Neural cell (in vitro differentiated cells): ENCODE results near the gene PNPLA3. TPM values are rescaled to one million over a fixed set of nuclear protein-coding genes. Genes with fewer than 3 reads are reported as not detected.

Source experiments
- H2AFZ ChIP-seq: fragments of 200-600, 300-800 bp; sonication (generic), shearing (Covaris generic); 2 replicates; pipeline ENCODE4 v1.6.0; 2014; ENCODE audit warnings: low read depth, mild to moderate bottlenecking, antibody characterized with exemption, low read length, moderate library complexity
- H3F3A ChIP-seq: fragments of 200-600 bp; shearing (Covaris generic); 2 replicates; pipeline ENCODE4 v1.6.1; 2016; ENCODE audit warnings: mild to moderate bottlenecking, moderate library complexity, mixed read lengths, antibody characterized with exemption, low read length; ENCODE audit not compliant: insufficient read depth, poor library complexity, severe bottlenecking
- H3K27ac ChIP-seq: fragments of 200-600, 300-800 bp; sonication (generic), shearing (Covaris generic); 2 replicates; pipeline ENCODE4 v1.5.1; 2014; ENCODE audit warnings: mild to moderate bottlenecking, low read length, moderate library complexity
- H3K27me3 ChIP-seq: fragments of 300-800, 200-600 bp; sonication (generic), shearing (Covaris generic); 2 replicates; pipeline ENCODE4 v1.6.0; 2014; ENCODE audit warnings: mild to moderate bottlenecking, low read depth, low read length, moderate library complexity; ENCODE audit not compliant: insufficient read depth
- H3K36me3 ChIP-seq: fragments of 300-800, 200-600 bp; sonication (generic), shearing (Covaris generic); 2 replicates; pipeline ENCODE4 v1.5.1; 2014; ENCODE audit warnings: mild to moderate bottlenecking, antibody characterized with exemption, low read length, moderate library complexity; ENCODE audit not compliant: insufficient read depth
- H3K4me2 ChIP-seq: fragments of 300-800, 200-600 bp; sonication (generic), shearing (Covaris generic); 2 replicates; pipeline ENCODE4 v1.6.0; 2014; ENCODE audit warnings: mild to moderate bottlenecking, low read length
- H3K4me3 ChIP-seq: fragments of 300-800, 200-600 bp; sonication (generic), shearing (Covaris generic); 2 replicates; pipeline ENCODE4 v1.5.1; 2014; ENCODE audit warnings: mild to moderate bottlenecking, low read length, moderate library complexity
- H3K79me2 ChIP-seq: fragments of 200-600 bp; shearing (Covaris generic); replicated peaks from 2 replicates; pipeline ENCODE4 v1.6.0; 2014; ENCODE audit warnings: mild to moderate bottlenecking, low read length, moderate library complexity; ENCODE audit not compliant: insufficient read depth
- H3K9ac ChIP-seq: fragments of 300-800, 200-600 bp; sonication (generic), shearing (Covaris generic); 2 replicates; pipeline ENCODE4 v1.6.1; 2016; ENCODE audit warnings: mild to moderate bottlenecking, low read length, mixed read lengths
- H3K9me2 ChIP-seq: fragments of 200-600 bp; shearing (Covaris generic); 2 replicates; pipeline ENCODE4 v1.6.1; 2016; ENCODE audit warnings: mild to moderate bottlenecking, low read length, mixed read lengths; ENCODE audit not compliant: insufficient read depth
- H3K9me3 ChIP-seq: fragments of 200-600, 300-800 bp; sonication (generic), shearing (Covaris generic); 2 replicates; pipeline ENCODE4 v1.6.1; 2016; ENCODE audit warnings: mild to moderate bottlenecking, mixed run types, low read length, moderate library complexity, mixed read lengths
- H4K20me1 ChIP-seq: fragments of 200-600 bp; shearing (Covaris generic); 2 replicates; pipeline ENCODE4 v1.6.1; 2016; ENCODE audit warnings: mild to moderate bottlenecking, mixed run types; ENCODE audit not compliant: insufficient read depth
- EP300 ChIP-seq: fragments of 450-650 bp; conservative IDR thresholded peaks from 2 replicates; pipeline ENCODE4 v1.6.1; 2014; ENCODE audit warnings: antibody characterized with exemption, mild to moderate bottlenecking, moderate library complexity; ENCODE audit not compliant: poor library complexity, severe bottlenecking
- EZH2 ChIP-seq: fragments of 200-600, 300-800 bp; shearing (Covaris generic), sonication (generic); IDR thresholded peaks from 2 replicates; pipeline ENCODE4 v1.6.1; 2014; ENCODE audit warnings: antibody characterized with exemption, low read length, borderline replicate concordance, mild to moderate bottlenecking; ENCODE audit not compliant: insufficient read depth, poor library complexity, severe bottlenecking
- MXI1 ChIP-seq: fragments of 450-650 bp; conservative IDR thresholded peaks from 2 replicates; pipeline ENCODE4 v1.6.1; 2014; ENCODE audit warnings: antibody characterized with exemption, mild to moderate bottlenecking; ENCODE audit not compliant: poor library complexity, severe bottlenecking
- POLR2AphosphoS5 ChIP-seq: IDR thresholded peaks from 2 replicates; pipeline ENCODE4 v1.6.1; 2012
- RAD21 ChIP-seq: fragments of 450-650 bp; conservative IDR thresholded peaks from 2 replicates; pipeline ENCODE4 v1.6.1; 2014; ENCODE audit warnings: antibody characterized with exemption, mild to moderate bottlenecking, moderate library complexity
- SMC3 ChIP-seq: fragments of 450-650 bp; conservative IDR thresholded peaks from 2 replicates; pipeline ENCODE4 v1.6.1; 2014; ENCODE audit warnings: antibody characterized with exemption, mild to moderate bottlenecking, moderate library complexity; ENCODE audit not compliant: poor library complexity
- TAF1 ChIP-seq: IDR thresholded peaks from 2 replicates; pipeline ENCODE4 v1.6.1; 2012; ENCODE audit warnings: low read depth
- polyA plus RNA-seq: library from polyadenylated mRNA; depleted of rRNA; stranded (reverse); fragments of >200 nt; gene quantifications from 2 replicates; pipeline ENCODE4 v1.2.3, GENCODE V29; 2014
- TF ChIP-seq, protein P1 (sequence below): IDR thresholded peaks from 2 replicates; pipeline ENCODE4 v1.6.1; 2012; ENCODE audit warnings: borderline replicate concordance
- TF ChIP-seq, protein P2 (sequence below): fragments of 450-650 bp; IDR thresholded peaks from 2 replicates; pipeline ENCODE4 v1.5.1; 2014; ENCODE audit warnings: antibody characterized with exemption, mild to moderate bottlenecking, moderate library complexity; ENCODE audit not compliant: poor library complexity, severe bottlenecking

PNPLA3 gene
- polyA plus RNA-seq, 1 donor from 2014 or later: 6.5 TPM

DNA sequence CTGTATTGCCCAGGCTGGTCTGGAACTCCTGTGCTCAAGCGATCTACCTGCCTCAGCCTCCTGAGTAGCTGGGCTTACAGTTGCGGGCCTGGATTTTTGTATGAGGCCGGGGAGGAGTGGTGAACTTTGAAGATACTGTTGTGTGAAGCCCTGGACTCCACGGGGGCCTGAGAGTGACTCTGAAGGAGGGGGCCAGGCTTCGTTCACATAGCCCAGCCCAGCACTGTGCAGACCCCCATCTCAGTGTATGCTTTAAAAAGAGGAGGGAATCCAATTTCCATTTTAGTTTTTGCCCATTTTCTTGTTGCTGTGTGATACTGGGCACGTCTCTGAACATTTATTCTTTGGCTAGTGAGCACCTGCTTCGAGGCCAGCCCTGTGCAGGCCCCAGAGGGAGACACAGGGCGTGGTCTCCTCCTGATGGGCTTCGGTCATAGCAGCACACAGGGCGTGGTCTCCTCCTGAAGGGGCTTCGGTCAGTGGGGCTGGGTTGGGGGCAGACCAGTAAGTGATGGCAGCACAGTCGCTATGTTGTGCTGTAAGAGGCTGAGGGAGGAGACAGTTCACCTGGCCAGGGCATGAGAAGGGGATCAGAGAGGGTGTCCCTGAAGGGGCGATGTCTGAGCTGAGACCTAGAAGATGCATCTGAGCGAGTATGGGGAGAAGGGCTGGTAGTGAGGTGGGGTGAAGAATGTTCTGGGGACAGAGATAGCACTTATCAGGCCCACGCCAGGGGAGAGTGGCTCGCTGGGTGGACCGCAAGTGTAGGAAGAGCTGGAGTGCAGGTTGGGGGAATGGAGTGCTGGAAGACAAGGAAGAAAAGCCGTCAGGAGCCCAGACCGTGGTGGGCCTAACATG lies 45.6 kb downstream of the PNPLA3 start:
- H3K9me3 ChIP-seq: no peaks in the 10 kb centered on the region
- no peaks in the 10 kb centered on the region for H3K27me3 ChIP-seq
- no peaks in the 10 kb centered on the region for H4K20me1 ChIP-seq
- no peaks in the 10 kb centered on the region for H3F3A ChIP-seq
- TF ChIP-seq RAD21: no peak
- no peak for TF ChIP-seq POLR2AphosphoS5
- TF ChIP-seq SMC3: no peak
- TF ChIP-seq, protein P1, sequence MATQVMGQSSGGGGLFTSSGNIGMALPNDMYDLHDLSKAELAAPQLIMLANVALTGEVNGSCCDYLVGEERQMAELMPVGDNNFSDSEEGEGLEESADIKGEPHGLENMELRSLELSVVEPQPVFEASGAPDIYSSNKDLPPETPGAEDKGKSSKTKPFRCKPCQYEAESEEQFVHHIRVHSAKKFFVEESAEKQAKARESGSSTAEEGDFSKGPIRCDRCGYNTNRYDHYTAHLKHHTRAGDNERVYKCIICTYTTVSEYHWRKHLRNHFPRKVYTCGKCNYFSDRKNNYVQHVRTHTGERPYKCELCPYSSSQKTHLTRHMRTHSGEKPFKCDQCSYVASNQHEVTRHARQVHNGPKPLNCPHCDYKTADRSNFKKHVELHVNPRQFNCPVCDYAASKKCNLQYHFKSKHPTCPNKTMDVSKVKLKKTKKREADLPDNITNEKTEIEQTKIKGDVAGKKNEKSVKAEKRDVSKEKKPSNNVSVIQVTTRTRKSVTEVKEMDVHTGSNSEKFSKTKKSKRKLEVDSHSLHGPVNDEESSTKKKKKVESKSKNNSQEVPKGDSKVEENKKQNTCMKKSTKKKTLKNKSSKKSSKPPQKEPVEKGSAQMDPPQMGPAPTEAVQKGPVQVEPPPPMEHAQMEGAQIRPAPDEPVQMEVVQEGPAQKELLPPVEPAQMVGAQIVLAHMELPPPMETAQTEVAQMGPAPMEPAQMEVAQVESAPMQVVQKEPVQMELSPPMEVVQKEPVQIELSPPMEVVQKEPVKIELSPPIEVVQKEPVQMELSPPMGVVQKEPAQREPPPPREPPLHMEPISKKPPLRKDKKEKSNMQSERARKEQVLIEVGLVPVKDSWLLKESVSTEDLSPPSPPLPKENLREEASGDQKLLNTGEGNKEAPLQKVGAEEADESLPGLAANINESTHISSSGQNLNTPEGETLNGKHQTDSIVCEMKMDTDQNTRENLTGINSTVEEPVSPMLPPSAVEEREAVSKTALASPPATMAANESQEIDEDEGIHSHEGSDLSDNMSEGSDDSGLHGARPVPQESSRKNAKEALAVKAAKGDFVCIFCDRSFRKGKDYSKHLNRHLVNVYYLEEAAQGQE: no peak
- TF ChIP-seq, protein P2, sequence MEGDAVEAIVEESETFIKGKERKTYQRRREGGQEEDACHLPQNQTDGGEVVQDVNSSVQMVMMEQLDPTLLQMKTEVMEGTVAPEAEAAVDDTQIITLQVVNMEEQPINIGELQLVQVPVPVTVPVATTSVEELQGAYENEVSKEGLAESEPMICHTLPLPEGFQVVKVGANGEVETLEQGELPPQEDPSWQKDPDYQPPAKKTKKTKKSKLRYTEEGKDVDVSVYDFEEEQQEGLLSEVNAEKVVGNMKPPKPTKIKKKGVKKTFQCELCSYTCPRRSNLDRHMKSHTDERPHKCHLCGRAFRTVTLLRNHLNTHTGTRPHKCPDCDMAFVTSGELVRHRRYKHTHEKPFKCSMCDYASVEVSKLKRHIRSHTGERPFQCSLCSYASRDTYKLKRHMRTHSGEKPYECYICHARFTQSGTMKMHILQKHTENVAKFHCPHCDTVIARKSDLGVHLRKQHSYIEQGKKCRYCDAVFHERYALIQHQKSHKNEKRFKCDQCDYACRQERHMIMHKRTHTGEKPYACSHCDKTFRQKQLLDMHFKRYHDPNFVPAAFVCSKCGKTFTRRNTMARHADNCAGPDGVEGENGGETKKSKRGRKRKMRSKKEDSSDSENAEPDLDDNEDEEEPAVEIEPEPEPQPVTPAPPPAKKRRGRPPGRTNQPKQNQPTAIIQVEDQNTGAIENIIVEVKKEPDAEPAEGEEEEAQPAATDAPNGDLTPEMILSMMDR: no peak
- TF ChIP-seq EP300: no peak
- TF ChIP-seq MXI1: no peak
- TF ChIP-seq EZH2: no peak
- H2AFZ ChIP-seq: no peak overlapping the region
- no peak overlapping the region for H3K27ac ChIP-seq
- no peak overlapping the region for H3K9ac ChIP-seq
- H3K36me3 ChIP-seq: peaks cover 8% of the 10 kb centered on the region
- H3K4me2 ChIP-seq: no peak overlapping the region
- no peaks in the 10 kb centered on the region for H3K9me2 ChIP-seq
- H3K4me3 ChIP-seq: no peak overlapping the region
- no peaks in the 10 kb centered on the region for H3K79me2 ChIP-seq

DNA sequence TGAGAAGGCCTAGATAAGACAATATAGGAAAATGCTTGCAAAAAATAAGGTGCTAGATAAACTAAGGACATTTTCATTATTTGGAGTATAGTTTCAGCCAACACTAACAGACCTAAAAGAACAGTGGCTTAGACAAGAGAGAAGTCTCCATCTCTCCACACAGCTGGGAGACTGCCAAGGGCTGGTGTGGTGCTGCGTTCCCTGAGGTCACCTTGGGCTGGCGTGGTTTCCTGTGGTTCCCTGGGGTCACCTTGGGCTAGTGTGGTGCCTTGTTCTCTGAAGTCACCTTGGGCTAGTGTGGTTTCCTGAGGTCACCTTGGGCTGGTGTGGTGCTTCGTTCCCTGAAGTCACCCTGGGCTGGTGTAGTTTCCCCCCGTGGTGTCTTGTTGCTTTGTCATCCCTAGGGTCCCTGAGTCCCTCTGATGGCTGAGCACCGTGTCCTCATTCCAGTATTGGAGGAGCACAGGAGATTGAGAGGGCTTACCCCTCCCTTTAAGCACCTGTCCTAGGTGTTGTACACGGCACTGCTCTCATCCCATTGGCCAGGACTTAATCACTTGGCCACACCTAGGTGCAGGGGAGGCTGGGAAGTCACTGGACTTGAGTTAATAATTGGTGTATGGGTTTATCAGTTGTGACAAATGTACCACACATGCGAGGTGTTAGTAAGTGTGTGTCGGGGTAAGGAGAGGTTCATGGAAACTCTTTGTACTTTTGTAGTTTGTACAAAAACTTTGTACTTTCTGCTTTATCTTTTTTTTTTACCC lies 46.6 kb downstream of the PNPLA3 start:
- TF ChIP-seq EZH2 (no peak), POLR2AphosphoS5 (no peak), TAF1 (no peak)

More for the DNA sequence above, 46.6 kb downstream of the PNPLA3 start:
- no peaks in the 10 kb centered on the region for H4K20me1 ChIP-seq
- no peaks in the 10 kb centered on the region for H3K9me3 ChIP-seq
- no peak overlapping the region for H3K27ac ChIP-seq
- no peak overlapping the region for H3K4me2 ChIP-seq
- H3K9me2 ChIP-seq: no peaks in the 10 kb centered on the region
- no peak overlapping the region for H3K4me3 ChIP-seq
- H3F3A ChIP-seq: no peaks in the 10 kb centered on the region
- H3K27me3 ChIP-seq: no peaks in the 10 kb centered on the region
- no peak overlapping the region for H2AFZ ChIP-seq
- peaks cover 8% of the 10 kb centered on the region for H3K36me3 ChIP-seq
- no peaks in the 10 kb centered on the region for H3K79me2 ChIP-seq
- no peak overlapping the region for H3K9ac ChIP-seq
